ENCODE data around the gene FBLN7.
"Not testable (repeated sequence)": the region's sequence is repeated elsewhere in the genome, so short reads cannot be mapped to it uniquely, and the experiment has no call there.

The FBLN7 gene

DNA sequence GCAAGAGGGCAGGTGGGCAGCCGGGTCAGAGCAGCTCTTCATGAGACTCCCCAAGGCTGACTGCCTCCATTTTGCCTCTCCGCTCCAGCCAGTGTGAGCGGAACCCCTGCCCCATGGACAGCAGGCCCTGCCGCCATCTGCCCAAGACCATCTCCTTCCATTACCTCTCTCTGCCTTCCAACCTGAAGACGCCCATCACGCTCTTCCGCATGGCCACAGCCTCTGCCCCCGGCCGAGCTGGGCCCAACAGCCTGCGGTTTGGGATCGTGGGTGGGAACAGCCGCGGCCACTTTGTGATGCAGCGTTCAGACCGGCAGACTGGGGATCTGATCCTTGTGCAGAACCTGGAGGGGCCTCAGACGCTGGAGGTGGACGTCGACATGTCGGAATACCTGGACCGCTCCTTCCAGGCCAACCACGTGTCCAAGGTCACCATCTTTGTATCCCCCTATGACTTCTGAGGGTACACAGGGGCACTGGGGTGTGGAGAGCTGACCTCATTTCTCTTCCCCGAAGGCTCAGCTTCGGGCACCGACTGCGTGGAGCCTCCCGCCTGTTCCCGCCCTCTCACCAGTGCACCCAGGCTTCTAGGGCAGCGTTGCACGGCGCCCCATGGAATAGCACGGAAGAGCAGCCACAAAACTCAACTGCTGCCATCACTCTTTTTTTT lies 49.0 kb downstream of the FBLN7 start:
- DNase-seq: no peak

- DNase-seq: no peak
These were observed 49.8 kb downstream of the FBLN7 start for GRCh38 chr2:112187805-112188596.

- no peak for DNase-seq
These were observed 50.9 kb downstream of the FBLN7 start for GRCh38 chr2:112189001-112189556.

DNA sequence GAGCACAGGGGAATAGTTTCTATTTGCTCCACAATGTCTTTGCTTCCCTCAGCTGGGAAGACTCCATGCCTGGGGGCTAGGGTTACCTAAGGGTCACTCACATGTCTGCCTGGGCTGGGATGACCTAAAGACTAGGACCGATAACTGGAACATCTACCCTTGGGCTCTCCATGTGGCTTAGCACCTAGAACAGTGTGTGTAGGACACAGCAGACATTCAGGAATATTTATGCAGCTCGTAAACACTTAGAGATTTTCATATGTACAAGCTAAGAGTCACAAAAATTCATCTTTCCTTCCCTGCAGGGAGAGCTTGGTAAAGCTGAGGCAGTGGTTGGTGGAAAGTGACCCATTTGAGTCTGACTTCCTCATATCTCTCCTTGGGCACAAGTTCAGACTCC lies 55.8 kb downstream of the FBLN7 start:
- DNase-seq: no peak

GRCh38 chr2:112194482-112194881 lies 56.3 kb downstream of the FBLN7 start:
- no peak for DNase-seq

DNA sequence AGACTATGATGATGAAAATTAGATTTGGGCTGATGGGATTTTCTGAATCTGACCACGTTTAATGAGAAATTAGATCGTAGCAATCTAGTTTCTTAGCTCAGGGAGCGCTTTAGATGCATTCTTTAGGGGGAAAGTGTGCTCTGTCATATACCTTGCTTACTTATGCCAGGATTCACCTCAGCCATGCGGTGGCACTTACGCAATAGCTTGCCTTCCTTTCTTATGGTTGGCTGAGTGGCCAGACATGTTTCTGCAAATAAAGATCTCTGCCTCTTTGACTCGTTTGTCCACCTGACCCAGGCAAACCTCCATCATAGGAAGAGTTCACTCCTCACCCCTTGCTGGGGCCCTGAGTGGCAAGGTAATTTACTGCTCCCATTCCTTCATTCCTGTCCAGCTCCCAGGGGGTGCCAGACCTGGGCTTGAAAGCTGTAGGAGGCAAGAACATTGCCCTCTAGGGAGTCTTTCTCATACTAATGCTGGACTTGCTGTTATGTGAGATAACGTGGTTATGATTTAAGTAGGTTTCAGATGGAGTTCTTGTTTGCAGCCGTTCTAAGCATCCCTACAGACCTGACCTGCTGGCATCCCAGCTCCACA lies 57.1 kb downstream of the FBLN7 start:
- DNase-seq: no peak

- DNase-seq: no peak
These were observed 57.8 kb downstream of the FBLN7 start for GRCh38 chr2:112195950-112196349.

DNA sequence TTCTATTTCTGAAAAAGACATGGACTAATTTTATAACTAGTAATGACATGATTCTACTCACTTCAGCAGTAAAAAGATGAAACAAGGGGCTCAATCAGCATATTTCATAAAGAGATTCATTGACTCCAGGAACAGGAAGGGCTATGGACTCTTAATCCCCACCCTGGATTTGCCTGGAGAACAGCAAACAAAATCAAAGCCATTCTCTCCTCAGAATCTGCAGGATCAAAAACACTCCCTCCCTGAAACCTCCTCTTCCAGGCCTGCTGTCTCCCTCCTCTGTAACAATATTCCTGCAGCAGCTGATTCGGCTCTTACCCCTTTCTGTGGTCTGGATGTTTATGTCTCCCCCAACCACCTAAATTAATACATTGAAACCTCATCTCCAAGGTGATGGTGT lies 59.7 kb downstream of the FBLN7 start:
- no peak for DNase-seq

DNA sequence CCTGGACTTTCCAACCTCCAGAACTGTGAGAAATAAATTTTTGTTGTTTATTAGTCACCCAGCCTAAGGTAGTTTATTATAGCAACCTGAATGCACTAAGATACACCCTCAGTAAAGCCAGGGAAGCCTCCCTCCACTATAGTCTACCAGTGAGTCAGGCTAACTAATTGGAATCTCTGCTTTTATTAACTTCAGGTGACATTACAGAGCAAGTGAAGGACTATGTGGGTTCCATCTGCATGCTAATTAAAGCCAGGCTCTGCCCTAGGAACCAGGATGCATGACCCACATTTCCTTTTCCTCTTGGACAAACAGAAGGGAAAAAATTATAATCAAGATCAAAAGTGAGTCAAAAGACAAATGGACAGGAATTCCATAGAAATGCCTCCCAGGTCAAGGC lies 60.6 kb downstream of the FBLN7 start:
- DNase-seq: no peak

DNA sequence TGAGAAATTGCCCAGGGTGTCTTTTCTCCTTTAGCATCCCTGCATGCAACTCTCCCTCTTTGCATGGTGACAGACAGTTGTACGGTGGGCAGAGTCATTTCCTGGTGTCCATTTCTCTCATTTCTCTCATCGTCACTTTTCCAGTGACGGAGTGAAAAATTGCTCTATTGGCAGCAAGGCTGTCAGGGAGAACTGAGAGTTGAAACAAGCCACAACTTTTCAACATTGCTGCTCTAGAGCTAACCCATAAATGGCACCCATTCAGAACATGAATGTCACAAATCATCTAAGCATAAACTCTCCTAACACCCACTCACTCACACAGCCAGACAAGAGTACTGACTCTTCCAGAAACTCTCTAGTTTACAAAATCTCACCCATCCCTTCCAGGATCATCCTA lies 61.0 kb downstream of the FBLN7 start:
- no peak for DNase-seq

DNA sequence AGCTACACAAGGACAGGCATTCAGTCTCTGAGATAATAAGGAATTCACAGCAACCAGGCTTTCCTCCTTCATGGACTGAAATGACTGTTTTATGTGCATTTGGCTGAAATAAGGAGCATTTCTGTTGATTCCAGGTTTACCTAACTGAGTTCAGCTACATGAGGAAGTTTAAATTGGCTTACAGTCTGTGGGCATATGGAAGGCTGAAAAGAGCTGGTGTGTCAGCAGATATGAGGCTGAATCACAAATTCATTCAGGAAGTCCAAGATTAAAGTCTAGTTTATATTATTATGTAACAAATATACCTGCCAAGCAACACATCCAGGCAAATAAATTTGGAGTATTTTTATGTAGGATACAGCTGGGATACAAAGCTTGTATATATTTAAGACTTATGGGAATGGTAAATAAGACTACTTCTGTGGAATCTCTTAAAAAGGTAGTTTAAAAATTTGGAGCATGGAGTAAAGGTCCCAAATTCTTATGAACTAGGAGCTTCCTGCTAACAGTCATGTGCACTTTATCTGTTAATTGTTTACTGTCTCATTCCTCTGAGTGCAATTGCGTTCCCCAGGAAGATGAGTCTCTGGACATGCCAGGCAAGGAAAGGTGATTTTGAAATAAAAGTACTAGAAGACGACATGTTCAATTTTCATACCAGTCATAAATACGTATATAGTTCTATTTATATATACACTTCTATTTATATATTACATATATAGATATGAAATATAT lies 63.7 kb downstream of the FBLN7 start:
- no peak for DNase-seq

- DNase-seq: no peak
These were observed 66.2 kb downstream of the FBLN7 start for GRCh38 chr2:112204411-112204810.

GRCh38 chr2:112207905-112208304 lies 69.7 kb downstream of the FBLN7 start:
- not testable (repeated sequence) for DNase-seq

DNA sequence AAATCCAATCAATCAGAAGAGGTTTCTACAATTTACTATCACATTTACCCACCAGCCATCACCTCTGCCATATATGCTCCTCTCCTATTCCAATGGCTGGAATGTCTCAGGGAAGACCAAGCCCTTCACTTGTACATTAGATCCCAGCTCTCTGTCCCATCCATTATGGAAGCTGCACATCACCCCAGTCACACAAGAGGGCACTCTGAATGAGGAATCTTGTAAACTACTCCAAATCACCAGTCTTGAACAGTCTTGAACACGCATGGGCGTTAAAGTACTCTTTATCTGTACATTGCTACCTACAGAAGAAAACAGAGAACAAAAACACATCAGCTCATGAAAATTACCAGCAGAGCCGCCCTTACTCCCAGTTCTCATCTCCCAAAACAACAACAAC lies 78.0 kb downstream of the FBLN7 start:
- no peak for DNase-seq

DNA sequence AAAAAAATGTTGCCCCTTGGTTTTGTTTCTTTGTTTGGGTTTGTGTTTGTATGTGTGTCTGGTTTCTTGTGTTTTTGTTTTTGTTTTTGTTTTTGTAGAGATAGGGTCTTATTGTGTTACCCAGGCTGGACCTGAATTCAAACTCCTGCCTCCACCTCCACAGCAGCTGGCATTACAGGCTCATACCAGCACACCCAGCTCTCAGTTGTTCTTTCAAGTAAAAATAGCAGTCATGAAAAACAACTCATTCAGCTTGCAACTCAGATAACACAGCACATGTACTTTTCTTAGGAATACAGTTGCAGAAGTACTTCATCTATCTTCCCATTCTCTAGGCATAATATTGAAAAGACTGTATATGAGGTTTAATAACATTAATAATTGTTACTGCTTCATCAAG lies 79.7 kb downstream of the FBLN7 start:
- DNase-seq: no peak

DNA sequence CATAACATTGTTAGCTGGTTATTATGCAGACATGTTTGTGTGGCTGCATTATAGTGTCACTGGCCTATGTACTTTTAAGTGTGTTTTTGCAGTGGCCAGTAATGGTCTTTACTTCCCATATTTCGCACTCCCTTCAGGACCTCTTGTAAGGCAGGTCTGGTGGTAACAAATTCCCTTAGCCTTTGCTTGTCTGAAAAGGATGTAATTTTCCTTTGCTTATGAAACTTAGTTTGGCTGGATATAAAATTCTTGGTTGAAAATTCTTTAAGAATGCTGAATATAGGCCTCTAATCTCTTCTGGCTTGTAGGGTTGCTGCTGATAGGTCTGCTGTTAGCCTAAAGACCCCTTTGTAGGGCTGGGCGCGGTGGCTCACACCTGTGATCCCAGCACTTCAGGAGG lies 82.0 kb downstream of the FBLN7 start:
- DNase-seq: no peak

GRCh38 chr2:112220831-112221230 lies 82.6 kb downstream of the FBLN7 start:
- DNase-seq: no peak

DNA sequence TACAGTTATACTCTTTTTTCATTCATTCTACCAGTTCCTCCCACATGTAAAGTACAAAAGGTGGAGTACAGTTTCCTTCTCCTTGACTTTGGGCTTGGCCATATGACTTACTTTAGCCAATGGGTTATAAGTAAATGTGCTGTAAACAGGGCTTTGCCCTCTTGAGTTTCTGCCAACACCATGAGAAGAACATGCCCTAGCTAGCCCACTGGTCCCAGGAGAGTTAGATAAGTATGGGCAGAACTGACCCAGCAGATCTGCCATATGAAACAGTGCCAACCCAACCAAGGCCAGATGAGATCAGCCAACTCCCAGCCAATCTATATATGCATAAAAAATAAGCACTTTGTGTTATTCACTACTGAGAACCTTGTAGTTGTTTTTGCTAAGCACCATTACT lies 91.2 kb downstream of the FBLN7 start:
- no peak for DNase-seq

DNA sequence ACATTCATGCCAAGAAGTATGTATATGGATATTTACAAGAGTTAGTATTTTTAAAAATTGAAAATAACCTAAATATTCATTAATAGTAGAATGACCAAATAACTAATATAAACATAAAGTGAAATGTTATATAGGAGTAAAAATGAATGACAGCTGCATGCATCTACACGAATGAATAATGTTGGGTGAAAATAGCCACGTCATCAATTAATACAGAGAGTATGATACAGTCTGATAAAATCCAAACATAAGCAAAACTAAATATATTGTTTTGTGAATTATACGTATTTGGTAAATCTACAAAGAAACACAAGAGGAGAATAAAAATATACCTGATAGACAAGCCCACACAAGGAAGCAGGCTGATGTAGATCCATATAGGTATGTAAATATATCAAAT lies 92.2 kb downstream of the FBLN7 start:
- no peak for DNase-seq

Measured in NCI-H526 treated with DMSO at 0.1 percent for 48 hours (cell line).